A549 (cell line): Measurements from ENCODE around the gene PLOD3.

ENCODE experiments used
- CHD2 ChIP-seq: fragments of 150-350 bp; IDR thresholded peaks from 2 replicates; pipeline ENCODE4 v1.6.1; 2014; ENCODE audit warnings: low read length; ENCODE audit not compliant: partially characterized antibody
- EP300 ChIP-seq, 2 experiments: fragments of >200 bp; sonication (Bioruptor Twin); formaldehyde crosslinking; IDR thresholded peaks; 2 replicates in 1 of 2; 3 replicates in 1 of 2; pipeline ENCODE4 v1.6.1; 2016 to 2017
- HDAC2 ChIP-seq: fragments of 200-600 bp; sonication (generic); IDR thresholded peaks from 2 replicates; pipeline ENCODE4 v1.6.1; 2016
- MAZ ChIP-seq: fragments of 150-350 bp; IDR thresholded peaks from 2 replicates; pipeline ENCODE4 v1.6.1; 2014; ENCODE audit warnings: antibody characterized with exemption, low read depth, low read length, borderline replicate concordance
- NPAS2 ChIP-seq: fragments of 250-450 bp; sonication (Bioruptor Pico); IDR thresholded peaks from 2 replicates; pipeline ENCODE4 v1.8.0; 2022; ENCODE audit warnings: mild to moderate bottlenecking, moderate library complexity, borderline replicate concordance
- POLR2A ChIP-seq: IDR thresholded peaks from 2 replicates; pipeline ENCODE4 v1.6.1; 2012; ENCODE audit warnings: mild to moderate bottlenecking, low read length
- RAD21 ChIP-seq, 2 experiments: fragments of >200 bp in 1 of 2; sonication (Bioruptor Twin) in 1 of 2; formaldehyde crosslinking in 1 of 2; IDR thresholded peaks in 1 of 2; conservative IDR thresholded peaks in 1 of 2; 2 replicates in 1 of 2; 3 replicates in 1 of 2; pipeline ENCODE4 v1.6.1; 2012 to 2018; ENCODE audit warnings: inconsistent platforms in 1 of 2
- RNF2 ChIP-seq: fragments of 200-600 bp; sonication (generic); IDR thresholded peaks from 2 replicates; pipeline ENCODE4 v1.6.1; 2016; ENCODE audit warnings: low read depth, mild to moderate bottlenecking, antibody characterized with exemption, moderate library complexity, borderline replicate concordance
- SMC3 ChIP-seq: fragments of >200 bp; sonication (Bioruptor Twin); formaldehyde crosslinking; IDR thresholded peaks from 3 replicates; pipeline ENCODE4 v1.6.1; 2018; ENCODE audit warnings: inconsistent platforms
- TP53 ChIP-seq: fragments of 250-450 bp; sonication (Bioruptor Pico); IDR thresholded peaks from 2 replicates; pipeline ENCODE4 v1.5.0; 2021; ENCODE audit warnings: mild to moderate bottlenecking, moderate library complexity
- ZSCAN20 ChIP-seq: fragments of 250-450 bp; sonication (Bioruptor Pico); IDR thresholded peaks from 2 replicates; pipeline ENCODE4 v1.8.0; 2022; ENCODE audit warnings: mild to moderate bottlenecking, moderate library complexity
- TF ChIP-seq, protein P1 (sequence below): fragments of >200 bp; sonication (Bioruptor Twin); formaldehyde crosslinking; IDR thresholded peaks from 3 replicates; pipeline ENCODE4 v1.5.1; 2016
- TF ChIP-seq, protein P2 (sequence below): fragments of 200-600 bp; sonication (generic); IDR thresholded peaks from 2 replicates; pipeline ENCODE4 v1.6.1; 2016; ENCODE audit warnings: antibody characterized with exemption, mild to moderate bottlenecking, moderate library complexity
- TF ChIP-seq, protein P3 (sequence below): fragments of 450-650 bp; IDR thresholded peaks from 2 replicates; pipeline ENCODE4 v1.6.1; 2014; ENCODE audit warnings: antibody characterized with exemption

DNA sequence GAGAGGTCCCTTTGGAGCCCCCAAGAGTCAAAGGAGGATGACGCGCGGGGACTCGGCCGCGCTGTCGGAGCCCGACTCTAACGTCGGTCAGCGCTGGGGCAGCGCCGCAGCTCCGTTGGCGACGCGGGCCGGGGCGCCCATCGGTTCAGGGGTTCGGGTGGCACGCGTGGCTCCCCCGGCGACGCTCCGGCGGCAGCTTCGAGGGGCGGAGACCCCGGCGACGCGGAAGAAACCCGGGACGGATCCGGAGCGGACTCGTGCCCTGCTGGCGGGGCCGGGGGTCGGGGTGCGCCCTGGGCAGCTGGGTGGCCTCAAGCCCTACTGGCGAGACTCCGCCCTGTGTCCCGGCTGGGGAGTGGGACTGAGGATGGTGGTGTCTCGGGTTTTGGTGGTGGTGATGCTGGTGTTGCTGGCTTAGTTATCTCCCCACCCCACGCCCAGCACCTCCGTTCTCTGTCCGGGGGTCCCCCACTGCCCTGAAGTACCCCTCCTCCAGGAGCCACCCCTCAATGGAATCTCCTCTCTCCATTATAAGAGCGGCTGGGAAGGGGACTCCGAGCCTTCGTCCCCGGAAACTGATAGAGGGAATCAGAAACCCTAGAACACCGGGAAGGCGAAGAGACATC is 37.1 kb downstream of the PLOD3 start, which contains the start of gene NAT16:
- TF ChIP-seq POLR2A (no peak), EP300 (IDR thresholded peaks at IDR 0.05) (no peak), RAD21 (conservative IDR thresholded peaks at IDR 0.05 in 1 of 2, IDR thresholded peaks at IDR 0.05 in 1 of 2) (no peak), RNF2 (no peak), CHD2 (no peak), NPAS2 (no peak), SMC3 (no peak), MAZ (no peak), TP53 (CRISPR knock-in tag) (no peak), ZSCAN20 (no peak), HDAC2 (no peak)
- TF ChIP-seq, protein P1, sequence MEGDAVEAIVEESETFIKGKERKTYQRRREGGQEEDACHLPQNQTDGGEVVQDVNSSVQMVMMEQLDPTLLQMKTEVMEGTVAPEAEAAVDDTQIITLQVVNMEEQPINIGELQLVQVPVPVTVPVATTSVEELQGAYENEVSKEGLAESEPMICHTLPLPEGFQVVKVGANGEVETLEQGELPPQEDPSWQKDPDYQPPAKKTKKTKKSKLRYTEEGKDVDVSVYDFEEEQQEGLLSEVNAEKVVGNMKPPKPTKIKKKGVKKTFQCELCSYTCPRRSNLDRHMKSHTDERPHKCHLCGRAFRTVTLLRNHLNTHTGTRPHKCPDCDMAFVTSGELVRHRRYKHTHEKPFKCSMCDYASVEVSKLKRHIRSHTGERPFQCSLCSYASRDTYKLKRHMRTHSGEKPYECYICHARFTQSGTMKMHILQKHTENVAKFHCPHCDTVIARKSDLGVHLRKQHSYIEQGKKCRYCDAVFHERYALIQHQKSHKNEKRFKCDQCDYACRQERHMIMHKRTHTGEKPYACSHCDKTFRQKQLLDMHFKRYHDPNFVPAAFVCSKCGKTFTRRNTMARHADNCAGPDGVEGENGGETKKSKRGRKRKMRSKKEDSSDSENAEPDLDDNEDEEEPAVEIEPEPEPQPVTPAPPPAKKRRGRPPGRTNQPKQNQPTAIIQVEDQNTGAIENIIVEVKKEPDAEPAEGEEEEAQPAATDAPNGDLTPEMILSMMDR = no peak
- TF ChIP-seq, protein P2, sequence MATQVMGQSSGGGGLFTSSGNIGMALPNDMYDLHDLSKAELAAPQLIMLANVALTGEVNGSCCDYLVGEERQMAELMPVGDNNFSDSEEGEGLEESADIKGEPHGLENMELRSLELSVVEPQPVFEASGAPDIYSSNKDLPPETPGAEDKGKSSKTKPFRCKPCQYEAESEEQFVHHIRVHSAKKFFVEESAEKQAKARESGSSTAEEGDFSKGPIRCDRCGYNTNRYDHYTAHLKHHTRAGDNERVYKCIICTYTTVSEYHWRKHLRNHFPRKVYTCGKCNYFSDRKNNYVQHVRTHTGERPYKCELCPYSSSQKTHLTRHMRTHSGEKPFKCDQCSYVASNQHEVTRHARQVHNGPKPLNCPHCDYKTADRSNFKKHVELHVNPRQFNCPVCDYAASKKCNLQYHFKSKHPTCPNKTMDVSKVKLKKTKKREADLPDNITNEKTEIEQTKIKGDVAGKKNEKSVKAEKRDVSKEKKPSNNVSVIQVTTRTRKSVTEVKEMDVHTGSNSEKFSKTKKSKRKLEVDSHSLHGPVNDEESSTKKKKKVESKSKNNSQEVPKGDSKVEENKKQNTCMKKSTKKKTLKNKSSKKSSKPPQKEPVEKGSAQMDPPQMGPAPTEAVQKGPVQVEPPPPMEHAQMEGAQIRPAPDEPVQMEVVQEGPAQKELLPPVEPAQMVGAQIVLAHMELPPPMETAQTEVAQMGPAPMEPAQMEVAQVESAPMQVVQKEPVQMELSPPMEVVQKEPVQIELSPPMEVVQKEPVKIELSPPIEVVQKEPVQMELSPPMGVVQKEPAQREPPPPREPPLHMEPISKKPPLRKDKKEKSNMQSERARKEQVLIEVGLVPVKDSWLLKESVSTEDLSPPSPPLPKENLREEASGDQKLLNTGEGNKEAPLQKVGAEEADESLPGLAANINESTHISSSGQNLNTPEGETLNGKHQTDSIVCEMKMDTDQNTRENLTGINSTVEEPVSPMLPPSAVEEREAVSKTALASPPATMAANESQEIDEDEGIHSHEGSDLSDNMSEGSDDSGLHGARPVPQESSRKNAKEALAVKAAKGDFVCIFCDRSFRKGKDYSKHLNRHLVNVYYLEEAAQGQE = no peak
- TF ChIP-seq, protein P3, sequence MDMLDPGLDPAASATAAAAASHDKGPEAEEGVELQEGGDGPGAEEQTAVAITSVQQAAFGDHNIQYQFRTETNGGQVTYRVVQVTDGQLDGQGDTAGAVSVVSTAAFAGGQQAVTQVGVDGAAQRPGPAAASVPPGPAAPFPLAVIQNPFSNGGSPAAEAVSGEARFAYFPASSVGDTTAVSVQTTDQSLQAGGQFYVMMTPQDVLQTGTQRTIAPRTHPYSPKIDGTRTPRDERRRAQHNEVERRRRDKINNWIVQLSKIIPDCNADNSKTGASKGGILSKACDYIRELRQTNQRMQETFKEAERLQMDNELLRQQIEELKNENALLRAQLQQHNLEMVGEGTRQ = no peak
